Stimulated activated CD4-positive, alpha-beta T cell treated with anti-CD3 and anti-CD28 coated beads, Interleukin-1b, Interleukin-23, amount 100 ng/mL, for 24 hours (primary cell): ENCODE data around the gene MYO5C.
A peak's percentile ranks its signal among the peaks of the same experiment; 100 is the strongest.

Source experiments
- DNase-seq, 4 experiments: peaks; one replicate each; pipeline ENCODE4 v3.0.0-alpha.2; 2020; ENCODE audit warnings: low read depth in 4 of 4, low spot score in 1 of 4

MYO5C gene, protein sequence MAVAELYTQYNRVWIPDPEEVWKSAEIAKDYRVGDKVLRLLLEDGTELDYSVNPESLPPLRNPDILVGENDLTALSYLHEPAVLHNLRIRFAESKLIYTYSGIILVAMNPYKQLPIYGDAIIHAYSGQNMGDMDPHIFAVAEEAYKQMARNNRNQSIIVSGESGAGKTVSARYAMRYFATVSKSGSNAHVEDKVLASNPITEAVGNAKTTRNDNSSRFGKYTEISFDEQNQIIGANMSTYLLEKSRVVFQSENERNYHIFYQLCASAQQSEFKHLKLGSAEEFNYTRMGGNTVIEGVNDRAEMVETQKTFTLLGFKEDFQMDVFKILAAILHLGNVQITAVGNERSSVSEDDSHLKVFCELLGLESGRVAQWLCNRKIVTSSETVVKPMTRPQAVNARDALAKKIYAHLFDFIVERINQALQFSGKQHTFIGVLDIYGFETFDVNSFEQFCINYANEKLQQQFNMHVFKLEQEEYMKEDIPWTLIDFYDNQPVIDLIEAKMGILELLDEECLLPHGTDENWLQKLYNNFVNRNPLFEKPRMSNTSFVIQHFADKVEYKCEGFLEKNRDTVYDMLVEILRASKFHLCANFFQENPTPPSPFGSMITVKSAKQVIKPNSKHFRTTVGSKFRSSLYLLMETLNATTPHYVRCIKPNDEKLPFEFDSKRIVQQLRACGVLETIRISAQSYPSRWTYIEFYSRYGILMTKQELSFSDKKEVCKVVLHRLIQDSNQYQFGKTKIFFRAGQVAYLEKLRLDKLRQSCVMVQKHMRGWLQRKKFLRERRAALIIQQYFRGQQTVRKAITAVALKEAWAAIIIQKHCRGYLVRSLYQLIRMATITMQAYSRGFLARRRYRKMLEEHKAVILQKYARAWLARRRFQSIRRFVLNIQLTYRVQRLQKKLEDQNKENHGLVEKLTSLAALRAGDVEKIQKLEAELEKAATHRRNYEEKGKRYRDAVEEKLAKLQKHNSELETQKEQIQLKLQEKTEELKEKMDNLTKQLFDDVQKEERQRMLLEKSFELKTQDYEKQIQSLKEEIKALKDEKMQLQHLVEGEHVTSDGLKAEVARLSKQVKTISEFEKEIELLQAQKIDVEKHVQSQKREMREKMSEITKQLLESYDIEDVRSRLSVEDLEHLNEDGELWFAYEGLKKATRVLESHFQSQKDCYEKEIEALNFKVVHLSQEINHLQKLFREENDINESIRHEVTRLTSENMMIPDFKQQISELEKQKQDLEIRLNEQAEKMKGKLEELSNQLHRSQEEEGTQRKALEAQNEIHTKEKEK (N-terminal part only)

DNA sequence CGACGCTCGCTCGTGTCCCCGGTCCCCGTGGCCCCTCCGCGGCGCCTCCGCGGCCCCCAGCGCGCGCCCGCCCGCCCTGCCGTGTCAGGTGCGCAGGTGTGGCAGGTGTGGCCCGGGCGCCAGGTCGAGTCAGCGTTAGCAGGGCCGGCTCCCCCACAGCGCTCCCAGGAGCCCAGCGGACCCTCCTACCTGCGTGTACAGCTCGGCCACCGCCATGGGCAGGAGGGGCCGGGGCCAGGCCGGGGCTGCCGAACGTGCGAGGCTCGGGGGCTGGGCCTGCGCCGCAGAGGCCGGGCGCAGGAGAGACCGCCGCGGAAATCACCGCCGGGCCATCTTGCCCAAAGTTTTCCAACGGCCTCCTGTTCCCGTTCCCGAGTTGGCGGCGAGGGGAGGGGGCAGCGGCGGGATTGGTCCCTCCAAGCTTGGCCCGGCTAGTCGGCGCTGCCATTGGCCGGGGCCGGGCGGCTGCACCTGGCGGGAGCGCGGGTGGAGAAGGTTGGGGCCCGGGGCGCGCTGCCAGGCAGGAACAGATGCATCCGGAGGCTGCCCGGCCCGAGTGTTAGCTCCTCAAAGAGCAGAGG lies at the start of gene MYO5C:
Gene MYO5C, minus strand, starts transcription at position 384 of the 581 bp plus-strand sequence. Its CDS starts 168 bp downstream, at position 216.
- DNase-seq, result no peak

DNA sequence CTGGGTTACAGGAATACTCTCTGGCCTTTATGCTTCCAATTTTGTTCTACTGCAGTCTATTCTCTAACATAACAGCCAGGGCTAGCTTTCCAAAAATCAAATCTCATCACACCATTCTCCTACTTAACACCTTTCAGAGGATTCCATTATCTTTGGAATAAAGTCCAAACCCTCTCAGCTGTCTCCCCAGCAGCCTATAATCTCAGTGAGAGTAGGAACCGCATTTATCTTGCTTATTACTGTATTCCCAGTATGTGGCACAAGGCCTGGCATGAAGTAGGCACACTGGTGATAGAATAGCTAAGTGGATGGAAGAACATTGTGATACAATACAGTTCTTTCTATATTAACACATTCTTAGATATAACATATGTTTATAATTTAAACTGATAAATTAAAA lies 49.0 kb upstream of the MYO5C start:
- DNase-seq, result no peak

DNA sequence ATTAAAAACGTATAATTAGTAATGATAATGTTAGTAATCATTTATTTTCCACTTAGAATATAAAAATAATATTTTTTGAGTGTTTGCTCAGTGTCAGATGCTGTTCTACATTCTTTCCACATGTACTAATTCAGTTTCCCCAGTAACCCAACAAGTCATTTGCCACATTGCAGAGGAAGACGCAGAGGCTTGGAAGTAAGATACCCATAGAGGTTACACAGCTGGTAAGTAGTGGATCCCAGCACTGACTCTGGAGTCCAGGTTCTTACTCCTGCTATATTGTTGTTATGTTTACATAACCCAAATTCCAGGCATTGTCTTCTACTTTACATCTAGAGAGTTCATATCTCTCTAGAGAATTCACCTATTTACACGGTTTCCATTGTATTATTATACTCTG lies 48.2 kb upstream of the MYO5C start:
- DNase-seq, result no peak

DNA sequence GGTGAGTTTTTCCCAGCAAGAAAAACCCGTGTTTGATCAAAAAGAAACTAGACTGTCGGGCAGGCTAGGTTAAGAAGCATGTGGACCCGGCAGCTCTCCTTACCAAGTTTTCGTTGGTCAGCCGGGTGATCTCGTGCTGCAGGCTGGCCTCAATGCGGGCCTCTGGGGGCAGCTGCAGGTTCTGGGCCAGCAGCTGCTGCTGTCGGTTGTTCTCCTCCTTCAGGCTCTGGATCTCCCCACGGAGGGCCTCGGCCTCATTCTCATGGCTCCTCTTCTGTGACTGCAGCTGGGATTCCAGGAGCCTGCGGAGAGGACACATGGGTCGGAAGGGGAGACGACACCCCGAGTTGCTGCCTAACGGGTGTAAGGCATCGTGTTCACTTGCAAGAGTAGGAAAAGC lies 44.5 kb upstream of the MYO5C start:
- DNase-seq, result no peak

DNA sequence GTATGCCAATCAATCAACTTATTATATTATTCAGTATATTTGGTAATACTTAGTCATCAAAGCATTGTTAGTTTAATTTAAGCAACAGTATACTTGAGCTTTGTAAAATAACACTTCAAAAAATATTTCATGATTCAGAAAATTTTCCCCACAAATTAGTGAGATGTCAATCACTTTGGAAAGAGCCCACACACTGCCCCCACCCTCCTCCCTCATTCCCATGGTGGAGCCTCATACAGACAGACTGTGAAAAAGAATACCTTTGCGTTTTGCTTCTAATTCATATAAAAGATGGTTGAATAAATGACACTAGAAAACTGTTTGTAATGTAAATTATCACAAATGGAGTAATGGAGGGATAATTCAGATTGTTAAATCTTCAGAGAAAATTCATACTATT lies 43.3 kb upstream of the MYO5C start:
- no peak for DNase-seq

DNA sequence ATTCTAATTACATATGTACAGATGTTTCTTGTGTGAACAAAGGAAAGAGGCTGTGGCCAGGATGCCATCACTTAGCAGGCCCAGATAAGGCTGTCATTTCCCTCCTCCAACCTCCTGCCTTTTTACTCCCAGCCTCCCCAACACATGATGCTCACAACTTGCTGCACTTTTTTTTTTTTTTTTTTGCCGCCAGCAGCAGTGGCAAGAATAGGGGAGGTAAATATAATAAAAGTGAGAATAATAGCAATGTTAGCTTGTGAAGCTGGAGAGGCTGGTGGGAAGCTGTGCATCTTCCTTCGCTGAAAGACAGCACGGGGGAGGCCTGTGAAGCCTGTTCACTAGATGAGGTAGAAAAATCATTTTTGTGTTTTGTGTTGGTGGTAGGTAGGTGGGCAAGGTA lies 42.5 kb upstream of the MYO5C start:
- DNase-seq, result no peak

DNA sequence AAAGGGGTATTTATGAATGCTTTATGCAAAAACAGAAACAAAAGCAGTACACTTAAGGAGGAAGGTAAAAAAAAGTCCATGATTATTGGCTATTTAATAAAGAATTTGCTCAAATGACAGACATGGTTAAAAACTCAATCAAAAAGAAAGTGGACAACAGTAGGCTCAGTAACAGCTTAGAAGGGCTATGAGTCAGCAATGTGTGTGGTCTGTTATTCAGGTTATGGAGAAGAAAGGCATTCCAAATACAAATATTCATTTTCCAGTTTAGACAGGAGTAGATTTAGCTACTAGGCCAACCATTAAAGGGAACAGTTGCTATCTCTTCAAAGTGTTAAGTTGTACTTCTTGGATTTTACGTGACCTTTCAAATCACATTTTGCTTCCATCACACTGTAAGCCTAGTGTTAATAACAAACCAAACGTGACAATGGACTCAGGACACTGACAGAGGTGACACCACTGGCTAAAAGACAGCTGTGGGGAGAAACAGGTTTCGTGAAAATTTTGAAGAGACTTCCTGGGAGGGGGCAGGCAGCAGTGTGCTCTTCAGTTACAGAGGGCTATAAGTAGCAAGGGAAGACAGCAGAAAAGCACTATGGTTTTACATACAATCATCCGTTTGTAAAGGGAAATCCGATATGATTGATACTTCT lies 41.7 kb upstream of the MYO5C start:
- DNase-seq, result no peak

DNA sequence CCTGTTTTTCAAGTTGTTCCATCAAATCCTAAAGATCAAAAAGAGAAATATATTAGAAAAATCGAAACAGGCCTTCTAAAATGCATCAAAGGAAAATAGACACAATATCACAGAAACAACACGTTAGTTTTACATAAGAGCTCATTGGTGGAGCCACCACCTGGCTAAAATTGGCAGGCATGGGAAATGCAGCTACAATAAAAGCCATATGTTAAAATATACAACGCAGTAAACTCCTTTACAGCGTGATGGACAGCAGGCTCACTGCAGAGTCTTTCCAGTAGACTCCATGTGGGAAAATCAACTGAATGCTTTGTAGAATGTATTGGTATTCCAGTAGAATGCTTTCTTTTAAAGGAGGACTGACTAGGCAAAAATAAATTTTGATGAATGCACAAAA lies 40.9 kb upstream of the MYO5C start:
- no peak for DNase-seq

DNA sequence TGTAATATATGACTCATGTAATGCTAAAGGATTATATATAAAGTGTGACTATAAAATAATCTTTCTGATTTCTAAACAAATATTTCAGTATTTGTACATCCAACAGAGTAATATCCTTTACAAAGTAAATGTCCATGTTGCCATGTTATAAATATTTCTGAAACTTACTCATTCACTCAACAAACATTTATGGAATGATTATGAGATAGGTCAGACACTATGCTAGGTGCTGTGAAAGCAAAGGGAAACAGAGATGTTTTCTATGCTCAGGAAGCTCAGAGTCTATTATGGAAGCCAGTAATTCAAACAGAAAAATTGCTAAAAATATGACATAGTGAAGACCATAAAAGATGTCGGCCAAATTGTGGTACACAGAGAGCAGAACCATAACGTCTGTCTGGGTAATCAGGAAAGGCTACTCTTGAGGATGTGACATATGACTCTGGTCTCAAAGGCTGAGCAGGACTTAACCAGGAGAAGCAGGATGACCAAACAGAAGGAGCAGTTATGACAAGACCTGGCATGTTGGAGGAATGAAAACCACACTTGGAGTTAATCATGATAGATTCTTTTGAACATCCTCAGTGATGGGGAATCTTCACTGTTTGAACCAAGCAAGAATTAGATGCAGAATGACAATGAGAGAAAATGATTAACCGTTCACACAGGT lies 39.0 kb upstream of the MYO5C start:
- no peak for DNase-seq

DNA sequence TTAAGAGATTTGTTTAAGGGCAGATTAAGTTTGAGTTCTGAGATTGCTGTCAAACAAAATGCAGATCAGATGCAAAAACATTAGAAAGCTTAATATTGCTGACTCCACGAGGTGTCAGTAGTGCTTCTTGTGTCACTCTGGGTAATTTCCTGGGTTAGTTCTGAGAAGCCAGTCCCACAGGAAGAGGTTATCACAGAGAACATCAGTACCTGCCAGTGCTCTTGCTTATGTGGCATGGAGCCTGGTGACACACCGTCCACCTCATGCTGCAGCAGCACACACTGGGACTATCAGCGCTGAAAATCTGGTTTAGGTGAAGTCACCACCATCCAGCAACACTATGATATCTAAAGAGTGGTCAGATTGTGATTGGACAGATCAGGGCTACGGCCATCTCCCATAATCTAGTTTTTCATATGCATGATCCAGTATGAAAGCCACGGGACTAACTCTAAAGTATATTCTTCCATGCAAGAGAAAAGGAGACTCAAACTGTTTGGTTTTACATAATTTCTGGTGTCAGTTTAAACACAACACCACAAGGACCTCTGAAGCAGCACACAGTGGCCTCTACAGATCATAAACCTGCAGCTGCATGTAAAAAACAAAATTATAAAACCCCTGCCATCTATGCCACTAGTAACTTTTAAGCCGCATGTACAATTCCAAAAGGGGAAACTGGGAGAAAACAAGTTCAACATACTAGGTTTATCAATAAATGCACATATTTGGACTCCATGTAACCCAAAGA lies 36.1 kb upstream of the MYO5C start:
- DNase-seq, result peak in 2 of 4 experiments; percentile 6 to 19

DNA sequence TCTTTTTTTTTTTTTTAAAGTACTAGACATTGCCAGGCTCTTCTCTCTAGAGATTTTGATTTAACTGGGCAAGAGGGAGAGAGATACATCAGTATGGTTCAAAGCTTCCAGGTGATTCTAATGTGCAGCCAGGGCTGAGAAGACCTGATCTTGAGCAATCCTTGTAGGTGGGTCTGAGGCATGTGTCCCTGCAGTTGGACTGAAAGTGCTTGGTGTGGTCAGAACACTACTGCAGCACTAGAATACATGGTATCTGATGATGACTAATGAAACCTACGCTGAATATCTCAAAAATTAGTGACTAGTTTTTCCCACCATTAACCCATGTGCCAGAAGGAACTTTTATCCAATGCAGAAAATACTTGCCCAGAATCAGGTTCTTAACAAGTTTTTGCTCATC lies 34.4 kb upstream of the MYO5C start:
- no peak for DNase-seq

DNA sequence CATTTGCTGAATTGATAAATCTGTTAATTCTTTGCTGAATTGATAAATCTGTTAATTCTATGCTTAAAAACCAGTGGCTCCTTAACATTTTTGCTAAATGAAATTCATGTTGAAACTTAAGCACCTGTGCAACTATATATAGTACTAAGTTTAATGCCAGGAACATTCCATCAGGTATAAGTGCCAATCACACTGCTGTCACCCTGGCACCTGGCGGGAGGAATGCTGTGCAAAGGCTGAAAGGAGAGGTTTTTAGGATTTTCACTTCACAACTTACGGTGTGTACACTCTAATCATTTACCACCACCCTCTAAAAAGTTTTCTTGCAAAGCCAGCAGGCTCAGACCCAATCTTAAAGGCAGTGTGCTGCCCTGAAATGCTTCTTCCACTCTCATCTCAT lies 33.5 kb upstream of the MYO5C start:
- no peak for DNase-seq

DNA sequence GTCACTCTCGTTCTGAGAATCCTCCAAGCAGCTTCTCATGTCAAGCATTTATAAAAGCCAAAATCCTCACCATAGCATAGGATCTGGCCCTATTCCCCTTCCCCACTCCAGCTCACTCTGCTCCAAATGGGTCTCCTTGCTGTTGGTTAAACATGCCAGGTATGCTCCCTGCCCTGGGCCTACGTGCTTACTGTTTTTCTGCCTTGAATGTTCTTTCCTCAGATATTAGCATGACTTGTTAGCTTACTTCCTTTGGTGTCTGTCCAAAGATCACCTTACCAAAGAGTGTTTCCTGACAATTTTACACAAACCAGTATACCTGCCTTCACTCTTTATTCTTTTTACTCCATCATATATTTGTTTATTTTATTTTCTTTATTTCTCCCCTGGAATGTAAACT lies 33.1 kb upstream of the MYO5C start:
- DNase-seq, result no peak

DNA sequence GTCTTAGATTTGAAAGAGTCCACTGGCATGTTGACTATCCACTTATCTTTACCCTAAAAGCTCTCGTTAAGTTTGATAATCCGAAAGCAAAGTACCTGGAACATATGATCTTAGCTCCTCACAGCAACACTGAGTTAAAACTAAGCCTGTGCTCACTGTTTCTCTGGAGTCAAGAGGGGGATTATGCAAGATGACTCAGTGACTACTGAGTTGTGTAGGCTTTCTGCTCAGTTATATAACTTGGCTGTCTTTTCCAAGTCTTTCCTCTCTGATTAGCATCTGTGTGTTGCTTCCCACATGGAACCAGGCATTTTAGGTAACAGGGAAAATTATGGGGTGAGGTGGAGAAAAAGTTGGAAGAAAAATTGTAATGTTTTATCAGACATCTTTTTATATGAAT lies 31.2 kb upstream of the MYO5C start:
- DNase-seq, result no peak

DNA sequence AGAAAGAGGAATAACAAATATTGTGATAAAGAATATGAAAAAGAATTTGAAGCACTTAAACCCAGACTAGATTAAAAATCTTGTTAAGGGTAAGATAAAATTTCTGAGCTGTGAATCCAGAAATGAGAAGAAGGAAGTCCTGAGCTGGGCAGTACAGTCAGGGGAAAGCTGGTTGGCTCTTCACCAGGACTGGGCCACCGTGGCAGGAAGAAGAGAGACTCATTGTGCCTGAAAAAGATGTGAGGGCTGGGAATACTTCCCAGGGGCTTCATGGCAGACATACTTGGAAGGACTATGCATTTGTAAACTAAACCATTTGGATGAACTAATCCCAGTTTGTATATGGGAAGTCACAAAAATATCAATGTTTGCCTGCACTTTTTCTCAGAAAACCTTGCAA lies 28.5 kb upstream of the MYO5C start:
- DNase-seq, result no peak

DNA sequence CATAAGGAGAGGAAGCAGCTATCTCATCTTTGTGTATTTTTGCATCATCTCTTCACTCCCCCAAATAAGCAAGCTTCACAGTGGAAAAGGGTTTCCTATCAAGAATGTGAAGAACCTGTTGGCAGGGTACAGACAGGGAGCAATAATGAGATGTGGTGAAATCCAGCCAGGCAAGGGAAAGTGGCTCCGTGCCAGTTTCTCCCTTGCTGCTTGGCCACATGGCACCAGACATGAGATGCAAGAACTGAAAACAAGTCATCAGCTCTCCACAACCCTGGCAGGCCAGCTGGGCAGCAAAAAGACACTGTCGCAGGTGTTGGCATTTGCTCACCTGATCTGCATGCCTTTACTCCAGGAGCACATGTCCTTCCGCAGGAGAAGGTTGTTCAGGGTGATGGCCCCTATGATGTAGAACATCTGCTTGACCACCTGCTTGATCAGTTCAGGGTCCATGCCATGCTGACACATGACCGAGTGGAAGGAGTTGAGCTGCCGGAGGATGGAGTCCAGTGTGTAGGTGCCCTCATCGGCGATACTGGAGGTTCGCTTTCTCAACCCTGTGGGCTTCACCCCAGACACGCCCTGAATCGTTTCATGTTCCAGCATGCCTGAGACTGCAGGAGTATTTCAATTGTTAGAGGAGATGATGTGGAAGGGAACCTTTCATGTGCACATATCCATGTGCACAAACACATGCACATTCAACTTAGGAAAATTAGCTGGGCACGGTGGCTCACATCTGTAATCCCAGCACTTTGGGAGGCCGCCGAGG lies 23.3 kb upstream of the MYO5C start:
- no peak for DNase-seq

DNA sequence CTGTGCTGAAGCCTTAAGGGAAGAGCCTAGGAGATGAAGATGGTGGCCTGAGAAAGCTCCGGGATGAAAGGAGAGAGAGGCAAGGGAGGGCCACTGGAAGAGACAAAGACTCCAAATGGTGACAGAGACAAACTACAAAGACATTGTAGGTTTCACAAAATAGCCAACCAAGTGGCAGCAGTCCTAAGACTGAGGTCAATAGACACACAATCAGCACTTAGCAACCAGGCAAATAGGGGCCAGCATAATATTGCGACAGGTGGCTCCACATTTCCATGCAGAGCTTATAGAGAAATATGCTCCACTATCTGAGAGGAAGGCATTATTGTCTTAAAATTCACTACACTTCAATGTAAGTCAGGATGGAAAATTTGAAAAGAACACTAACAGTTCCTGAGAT lies 22.1 kb upstream of the MYO5C start:
- DNase-seq, result no peak

DNA sequence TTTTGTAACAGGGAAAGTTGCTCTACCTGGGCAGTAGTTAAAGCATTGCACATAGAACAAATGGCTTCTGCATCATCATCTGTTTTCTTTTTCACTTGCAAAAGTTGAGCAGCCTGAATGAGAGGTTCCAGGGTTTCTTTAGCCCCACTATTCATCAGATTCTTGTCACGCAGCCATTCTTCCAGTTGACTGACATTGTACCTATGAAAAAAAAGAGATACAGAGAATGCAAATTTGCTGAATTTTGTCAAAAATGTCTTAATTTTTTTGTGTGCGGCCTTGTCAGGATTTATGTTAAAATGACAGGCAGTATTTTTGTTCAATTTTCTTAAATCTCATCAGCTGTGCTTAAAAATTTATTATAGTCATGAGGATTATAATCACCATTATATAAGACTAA lies 21.4 kb upstream of the MYO5C start:
- DNase-seq, result no peak

DNA sequence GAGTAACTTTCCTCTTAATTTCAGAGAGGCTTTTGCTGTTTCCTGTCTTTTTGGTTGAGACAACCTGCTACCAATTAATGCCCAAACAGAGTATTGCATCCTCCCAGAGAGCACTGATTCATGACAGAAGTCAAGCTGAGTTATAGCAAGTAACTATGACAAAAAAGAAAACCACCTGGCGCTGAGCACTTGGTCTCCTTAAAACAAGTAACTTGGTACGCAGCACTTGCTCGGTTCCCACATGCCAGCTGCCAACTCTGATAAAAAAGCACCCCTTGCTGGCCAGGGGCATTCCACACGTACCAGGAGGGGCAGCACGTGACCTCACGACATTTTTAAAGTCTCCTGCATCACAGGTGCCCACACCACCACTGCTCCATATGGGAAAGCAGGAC lies 13.5 kb upstream of the MYO5C start:
- DNase-seq, result no peak
